Stimulated activated naive CD8-positive, alpha-beta T cell treated with anti-CD3 and anti-CD28 coated beads, Interleukin-15, Interleukin-2, amounts not matched to agents 100 ng/mL and 50 ng/mL, for 24 hours (primary cell): ENCODE results near the gene TSPAN1.
"Not testable (repeated sequence)": the region's sequence is repeated elsewhere in the genome, so short reads cannot be mapped to it uniquely, and the experiment has no call there.

Experiments
- H3K27ac Mint-ChIP-seq: one replicate; pipeline ENCODE4 v1.8.0; 2021; ENCODE audit warnings: mild to moderate bottlenecking, mixed read lengths
- H3K27me3 Mint-ChIP-seq: one replicate; pipeline ENCODE4 v1.8.0; 2021; ENCODE audit warnings: mixed read lengths
- H3K36me3 Mint-ChIP-seq: one replicate; pipeline ENCODE4 v1.8.0; 2021; ENCODE audit warnings: low read depth, mixed read lengths
- H3K4me1 Mint-ChIP-seq: one replicate; pipeline ENCODE4 v1.8.0; 2021; ENCODE audit warnings: low read depth, mixed read lengths
- H3K4me3 Mint-ChIP-seq: one replicate; pipeline ENCODE4 v1.8.0; 2021; ENCODE audit warnings: mild to moderate bottlenecking, mixed read lengths
- H3K9me3 Mint-ChIP-seq: one replicate; pipeline ENCODE4 v1.8.0; 2021; ENCODE audit warnings: mixed read lengths

TSPAN1 gene

GRCh38 chr1:46210561-46210960, 35.7 kb downstream of the TSPAN1 start:
- H3K4me1 Mint-ChIP-seq: no peaks in the 10 kb centered on the region
- no peaks in the 10 kb centered on the region for H3K27me3 Mint-ChIP-seq
- H3K36me3 Mint-ChIP-seq: no peaks in the 10 kb centered on the region
- H3K9me3 Mint-ChIP-seq: no peaks in the 10 kb centered on the region
- no peak overlapping the region for H3K4me3 Mint-ChIP-seq
- H3K27ac Mint-ChIP-seq: no peak overlapping the region

GRCh38 chr1:46211051-46211450, 36.2 kb downstream of the TSPAN1 start:
- Mint-ChIP-seq H3K36me3 (no peaks in the 10 kb centered on the region), H3K27ac (no peak overlapping the region), H3K4me3 (no peak overlapping the region), H3K9me3 (no peaks in the 10 kb centered on the region), H3K27me3 (no peaks in the 10 kb centered on the region), H3K4me1 (no peaks in the 10 kb centered on the region)

- no peaks in the 10 kb centered on the region for H3K36me3 Mint-ChIP-seq
- no peaks in the 10 kb centered on the region for H3K27me3 Mint-ChIP-seq
- no peaks in the 10 kb centered on the region for H3K9me3 Mint-ChIP-seq
- H3K4me3 Mint-ChIP-seq: no peak overlapping the region
- no peak overlapping the region for H3K27ac Mint-ChIP-seq
- H3K4me1 Mint-ChIP-seq: no peaks in the 10 kb centered on the region
These were observed 40.6 kb downstream of the TSPAN1 start for GRCh38 chr1:46215504-46215903.

- Mint-ChIP-seq H3K9me3 (no peaks in the 10 kb centered on the region), H3K4me3 (no peak overlapping the region), H3K27ac (no peak overlapping the region), H3K4me1 (no peaks in the 10 kb centered on the region), H3K27me3 (no peaks in the 10 kb centered on the region), H3K36me3 (no peaks in the 10 kb centered on the region)
These were observed 43.6 kb downstream of the TSPAN1 start for GRCh38 chr1:46218443-46218842.

- Mint-ChIP-seq H3K27me3 (no peaks in the 10 kb centered on the region), H3K36me3 (no peaks in the 10 kb centered on the region), H3K4me1 (no peaks in the 10 kb centered on the region), H3K27ac (no peak overlapping the region), H3K4me3 (no peak overlapping the region), H3K9me3 (no peaks in the 10 kb centered on the region)
These were observed 44.9 kb downstream of the TSPAN1 start for GRCh38 chr1:46219551-46220520.

- Mint-ChIP-seq H3K27ac (no peak overlapping the region), H3K36me3 (no peaks in the 10 kb centered on the region), H3K4me1 (no peaks in the 10 kb centered on the region), H3K9me3 (no peaks in the 10 kb centered on the region), H3K27me3 (no peaks in the 10 kb centered on the region), H3K4me3 (no peak overlapping the region)
These were observed 45.9 kb downstream of the TSPAN1 start for GRCh38 chr1:46220808-46221207.

- H3K9me3 Mint-ChIP-seq: no peaks in the 10 kb centered on the region
- no peaks in the 10 kb centered on the region for H3K36me3 Mint-ChIP-seq
- H3K27me3 Mint-ChIP-seq: no peaks in the 10 kb centered on the region
- H3K4me3 Mint-ChIP-seq: no peak overlapping the region
- no peaks in the 10 kb centered on the region for H3K4me1 Mint-ChIP-seq
- H3K27ac Mint-ChIP-seq: no peak overlapping the region
These were observed 46.9 kb downstream of the TSPAN1 start for GRCh38 chr1:46221749-46222148.

- H3K4me1 Mint-ChIP-seq, H3K36me3 Mint-ChIP-seq, H3K9me3 Mint-ChIP-seq, H3K27ac Mint-ChIP-seq, H3K4me3 Mint-ChIP-seq, H3K27me3 Mint-ChIP-seq: not testable (repeated sequence)
These were observed 48.2 kb downstream of the TSPAN1 start for GRCh38 chr1:46223055-46223454.

- Mint-ChIP-seq H3K4me3 (no peak overlapping the region), H3K4me1 (no peaks in the 10 kb centered on the region), H3K36me3 (no peaks in the 10 kb centered on the region), H3K27ac (no peak overlapping the region), H3K27me3 (no peaks in the 10 kb centered on the region), H3K9me3 (no peaks in the 10 kb centered on the region)
These were observed 48.6 kb downstream of the TSPAN1 start for GRCh38 chr1:46223472-46223943.

GRCh38 chr1:46224966-46225365, 50.1 kb downstream of the TSPAN1 start:
- Mint-ChIP-seq H3K27me3 (no peaks in the 10 kb centered on the region), H3K36me3 (no peaks in the 10 kb centered on the region), H3K4me1 (no peaks in the 10 kb centered on the region), H3K9me3 (no peaks in the 10 kb centered on the region), H3K4me3 (no peak overlapping the region), H3K27ac (no peak overlapping the region)

- H3K9me3 Mint-ChIP-seq, H3K36me3 Mint-ChIP-seq, H3K4me3 Mint-ChIP-seq, H3K4me1 Mint-ChIP-seq, H3K27me3 Mint-ChIP-seq, H3K27ac Mint-ChIP-seq: not testable (repeated sequence)
These were observed 56.3 kb downstream of the TSPAN1 start for GRCh38 chr1:46231231-46231630.
